RKO (cell line): Measurements from ENCODE around the gene SH3RF1.

Experiments
- DNase-seq: peaks from one replicate; pipeline ENCODE4 v3.0.0-alpha.2; 2016; ENCODE audit warnings: low spot score

Gene SH3RF1

GRCh38 chr4:169063441-169063840 lies 207.3 kb downstream of the SH3RF1 start:
- DNase-seq, result no peak

DNA sequence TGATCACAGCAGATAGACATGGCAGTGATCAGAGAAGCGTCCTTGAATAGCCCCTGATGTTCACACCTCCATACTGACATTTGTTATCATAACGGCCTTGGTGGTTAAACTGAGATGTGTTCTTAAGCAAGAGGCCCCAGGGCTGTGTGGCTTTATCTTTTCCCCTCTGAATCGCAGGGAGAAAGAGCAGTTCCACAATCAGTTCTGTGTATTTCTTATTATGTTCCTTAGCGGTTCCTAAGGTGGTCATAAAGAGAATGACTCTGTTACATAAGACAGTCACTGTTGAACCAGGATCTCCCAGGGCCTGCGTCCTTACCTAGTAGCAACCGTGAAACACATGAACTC lies 207.9 kb downstream of the SH3RF1 start:
- no peak for DNase-seq

GRCh38 chr4:169061386-169061785 lies 209.4 kb downstream of the SH3RF1 start:
- no peak for DNase-seq

DNA sequence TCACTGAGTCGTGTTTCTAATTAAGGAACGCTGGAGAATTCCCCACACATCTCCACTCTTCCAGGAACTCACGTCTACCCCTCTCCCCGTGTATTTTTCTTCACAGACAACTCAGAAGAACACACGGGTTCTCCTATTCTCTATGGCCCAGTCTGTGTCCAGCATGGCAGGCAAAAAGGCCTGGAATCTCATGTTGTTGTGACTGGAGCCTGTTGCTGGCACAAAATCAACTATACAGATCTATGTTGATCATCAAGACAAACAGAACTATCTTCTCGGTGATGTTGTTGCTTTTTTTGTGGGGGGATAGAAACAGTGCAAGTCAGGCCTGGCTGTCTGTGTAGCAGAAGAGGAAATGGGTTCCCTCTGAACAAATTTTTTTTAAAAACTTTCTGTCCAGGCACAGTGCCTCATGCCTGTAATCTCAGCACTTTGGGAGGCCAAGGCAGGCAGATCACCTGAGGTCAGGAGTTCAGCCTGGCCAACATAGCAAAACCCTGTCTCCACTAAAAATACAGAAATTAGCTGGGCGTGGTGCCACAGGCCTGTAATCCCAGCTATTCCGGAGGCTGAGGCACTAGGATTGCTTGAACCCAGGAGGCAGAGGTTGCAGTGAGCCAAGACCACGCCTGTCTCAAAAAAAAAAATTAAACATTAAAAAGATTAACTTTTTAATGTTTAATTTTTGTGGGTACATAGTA lies 210.2 kb downstream of the SH3RF1 start:
- DNase-seq, result no peak

DNA sequence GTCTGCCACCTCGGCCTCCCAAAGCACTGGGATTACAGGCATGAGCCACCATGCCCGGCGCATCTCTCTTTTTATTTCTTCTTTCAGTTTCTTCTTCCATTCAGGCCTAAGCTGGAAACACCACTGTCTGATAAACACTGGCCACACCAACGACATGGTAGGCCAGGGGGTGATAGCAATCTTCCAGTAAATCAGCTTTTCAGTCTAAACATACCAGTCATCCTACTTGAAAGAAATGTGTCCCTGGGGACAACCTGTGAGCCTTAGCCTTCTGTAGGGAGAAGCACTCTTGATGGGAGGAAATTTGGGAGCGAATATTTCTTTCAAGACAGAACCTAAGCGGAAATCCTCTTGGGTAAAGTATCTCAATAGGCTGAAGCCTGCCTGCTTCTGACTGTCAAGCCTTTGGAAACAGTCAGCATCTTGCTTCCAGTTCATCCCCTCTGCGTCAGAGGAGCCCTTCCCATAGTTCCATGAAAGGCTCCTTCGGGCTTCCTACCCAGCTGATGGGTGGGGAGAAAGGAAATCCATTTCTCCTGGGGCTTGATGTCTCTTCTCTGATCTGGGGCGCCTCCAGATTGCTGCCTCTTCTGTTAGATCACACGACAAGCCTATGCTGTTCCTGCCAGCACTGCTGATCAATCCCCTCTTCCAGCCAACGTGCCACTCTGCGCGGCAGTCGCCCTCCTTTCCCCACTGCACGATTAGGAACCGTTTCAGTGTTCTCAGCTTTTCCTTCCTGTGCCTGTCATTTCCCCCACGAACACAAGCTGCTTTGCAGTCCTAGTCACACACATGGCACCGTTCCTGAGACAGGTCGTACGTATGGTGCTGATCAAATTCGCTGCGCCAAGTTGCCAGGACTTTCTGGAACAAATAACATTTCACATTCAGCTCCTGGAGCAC lies 211.2 kb downstream of the SH3RF1 start:
- no peak for DNase-seq

- DNase-seq, result no peak
Observed at GRCh38 chr4:169058312-169058711, 212.4 kb downstream of the SH3RF1 start.

GRCh38 chr4:169054879-169055278 lies 215.9 kb downstream of the SH3RF1 start:
- no peak for DNase-seq

DNA sequence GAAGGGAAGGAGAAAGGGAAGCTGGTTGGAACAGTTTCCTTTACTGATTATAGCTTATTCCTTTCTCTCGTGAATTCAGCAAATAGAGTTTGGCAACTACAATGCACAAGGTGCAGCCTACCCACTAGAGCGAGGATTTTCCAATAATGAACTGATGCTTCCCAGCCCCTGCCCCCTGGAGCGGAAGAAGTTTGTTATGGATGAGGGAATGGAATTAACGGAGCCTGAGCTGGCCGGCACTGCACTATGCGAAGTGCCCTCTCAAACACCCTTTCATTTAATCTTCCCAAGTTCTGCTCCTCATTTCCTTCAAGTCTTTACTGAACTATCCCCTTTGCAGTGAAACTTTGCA lies 218.2 kb downstream of the SH3RF1 start:
- no peak for DNase-seq

DNA sequence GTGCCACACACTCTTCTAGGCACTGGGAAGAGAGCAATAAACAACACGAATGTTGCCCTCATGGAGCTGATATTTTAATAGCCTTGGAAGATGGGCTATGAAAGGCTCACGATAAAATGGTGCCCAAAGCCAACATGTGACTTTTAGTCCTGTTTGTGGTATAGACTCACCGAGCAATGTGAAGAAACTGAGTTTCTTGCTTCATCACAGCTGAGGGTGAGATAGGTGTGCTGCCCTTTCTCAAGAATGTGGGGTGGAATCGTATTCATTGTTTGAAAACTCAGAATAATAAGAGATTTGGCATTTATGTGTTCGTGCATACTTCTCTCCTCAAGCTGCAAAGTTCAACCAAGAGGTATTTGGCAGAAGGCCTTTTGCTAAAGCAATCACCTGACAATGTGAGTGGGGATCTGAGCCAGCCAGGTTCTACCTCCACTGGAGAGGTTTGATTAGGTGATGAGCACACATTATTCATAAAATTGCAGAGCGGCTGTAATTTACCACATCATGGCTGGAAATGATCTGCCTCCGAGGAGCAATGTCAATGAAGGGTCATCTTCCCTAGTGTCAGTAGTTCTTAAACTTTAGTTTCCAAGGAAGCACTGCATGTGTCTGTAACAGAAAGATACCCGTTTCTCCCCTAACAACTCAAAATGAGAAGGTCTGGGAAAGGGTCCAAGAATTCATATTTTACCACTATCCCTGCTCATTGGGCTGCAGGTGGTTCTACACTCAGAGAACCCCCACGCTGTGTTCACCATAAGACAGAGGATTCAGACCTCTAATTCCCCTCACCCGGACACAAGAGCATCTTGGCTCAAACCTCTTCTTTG lies 218.8 kb downstream of the SH3RF1 start:
- no peak for DNase-seq

DNA sequence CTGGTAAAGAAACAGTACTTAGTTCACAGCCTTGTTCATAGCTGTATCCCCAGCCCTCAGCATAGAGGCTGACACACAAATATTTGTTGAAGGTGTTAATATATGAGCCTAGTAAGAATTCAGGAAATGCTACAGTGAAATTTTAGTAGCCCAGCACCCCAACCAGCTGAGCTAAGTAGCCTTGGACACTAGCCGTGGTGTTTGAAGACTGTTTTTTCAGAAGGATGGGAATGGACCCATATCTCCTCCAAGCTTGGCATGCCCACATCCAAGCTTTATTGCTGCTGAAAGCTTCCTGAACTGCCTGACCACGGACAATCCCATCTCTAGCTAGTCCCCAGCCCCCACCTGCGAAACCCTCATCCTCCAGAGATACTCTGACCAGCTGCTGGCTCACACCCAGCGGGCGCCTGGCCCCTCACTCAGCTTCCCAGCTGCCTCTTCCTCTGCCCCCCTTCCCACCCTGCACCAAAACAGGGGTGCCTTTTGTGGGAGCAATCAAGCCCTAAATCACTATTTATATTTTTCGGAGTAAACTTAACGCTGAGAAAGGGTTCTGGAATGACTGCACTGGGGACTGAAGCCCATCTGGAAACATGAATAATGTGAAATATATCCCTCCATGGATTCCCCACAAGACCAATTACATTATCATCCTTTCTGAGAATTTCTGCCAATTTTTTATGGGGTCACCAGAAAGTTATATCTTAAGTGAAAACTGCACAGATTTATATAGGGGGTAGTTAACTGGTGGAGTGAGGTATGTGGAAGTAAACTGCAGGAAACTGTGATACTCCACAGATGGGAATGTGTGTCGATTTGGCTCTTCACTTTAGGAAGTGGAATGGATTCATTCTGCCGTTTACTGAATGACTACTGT lies 219.6 kb downstream of the SH3RF1 start:
- DNase-seq, result no peak

GRCh38 chr4:169050284-169050683 lies 220.5 kb downstream of the SH3RF1 start:
- no peak for DNase-seq

DNA sequence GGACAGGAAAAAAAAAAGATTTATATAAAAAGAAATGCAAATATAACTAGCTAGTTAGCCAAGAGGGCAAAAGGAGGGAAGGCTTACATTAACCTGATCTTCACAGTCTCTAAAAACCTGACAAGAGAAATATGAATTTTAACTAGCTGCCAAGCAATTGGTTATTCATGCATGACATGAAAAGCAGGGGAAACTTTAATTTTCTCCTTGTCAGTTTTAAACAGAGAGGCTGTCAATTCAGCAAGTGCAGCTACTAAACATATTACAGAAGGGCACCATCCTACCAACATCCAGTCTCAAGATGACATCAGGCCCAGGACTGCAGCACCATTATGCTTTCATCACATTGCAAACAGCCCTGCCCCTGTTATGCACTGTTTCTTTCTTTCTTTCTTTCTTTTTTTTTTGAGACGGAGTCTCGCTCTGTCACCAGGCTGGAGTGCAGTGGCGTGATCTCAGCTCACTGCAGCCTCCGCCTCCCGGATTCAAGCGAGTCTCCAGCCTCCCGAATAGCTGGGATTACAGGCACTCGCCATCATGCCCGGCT lies 221.8 kb downstream of the SH3RF1 start:
- DNase-seq, result no peak

- DNase-seq, result no peak
Observed at GRCh38 chr4:169047956-169048355, 222.8 kb downstream of the SH3RF1 start.

DNA sequence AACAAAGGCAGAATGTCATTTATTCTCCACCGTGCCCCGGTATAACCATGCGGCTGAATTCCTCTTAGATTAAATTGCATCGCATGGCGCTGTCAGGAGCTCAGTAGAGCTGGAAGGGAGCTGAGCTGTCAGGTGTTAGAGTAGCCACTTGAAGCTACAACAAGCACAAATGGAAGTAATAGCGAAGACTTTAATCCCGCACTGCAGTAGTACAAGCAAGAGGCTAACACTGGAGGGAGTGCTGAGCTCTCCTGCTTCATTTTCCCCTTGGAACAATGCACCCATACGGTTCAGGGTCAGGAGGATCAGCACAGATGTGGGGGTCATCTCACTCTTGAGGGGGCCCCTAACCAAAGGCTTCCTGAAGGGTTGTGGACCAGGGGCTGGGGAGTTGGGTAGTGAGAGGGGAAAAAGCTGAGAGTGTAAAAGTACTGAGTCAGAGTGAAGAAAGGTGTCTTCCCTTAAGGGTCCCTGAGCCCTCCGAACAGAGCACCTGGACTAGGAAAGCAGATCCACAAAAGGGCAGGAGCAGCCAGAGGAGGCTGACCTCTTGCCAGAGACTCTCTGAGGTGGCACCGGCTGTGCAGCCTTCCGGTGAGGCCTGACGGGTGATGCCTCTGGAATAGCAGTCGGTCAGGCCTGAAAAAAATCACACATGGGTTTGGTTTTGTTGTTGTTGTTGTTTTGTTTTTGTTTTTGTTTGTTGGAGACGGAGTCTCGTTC lies 224.7 kb downstream of the SH3RF1 start:
- DNase-seq, result no peak

- no peak for DNase-seq
Observed at GRCh38 chr4:169044714-169045447, 225.9 kb downstream of the SH3RF1 start.
